Esophagus muscularis mucosa (tissue), 4 donors: ENCODE data around the gene RTN4IP1. TPM values are rescaled to one million over a fixed set of nuclear protein-coding genes. Genes with fewer than 3 reads are reported as not detected.

Experiments used
- DNase-seq: peaks from one replicate; pipeline ENCODE4 v3.0.0-alpha.2; 2017; ENCODE audit errors: extremely low spot score
- H3K27ac ChIP-seq, 4 donors: fragments of 200-600 bp; sonication (generic); replicated peaks in 1 of 4; 1 replicate in 3 of 4; 2 replicates in 1 of 4; pipeline ENCODE4 v1.5.1; 2016 to 2019; ENCODE audit warnings: mild to moderate bottlenecking in 1 of 4
- H3K27me3 ChIP-seq, 4 donors: fragments of 200-600 bp; sonication (generic); one replicate each; pipeline versions ENCODE4 v1.5.1 to v1.6.0; 2016 to 2019
- H3K36me3 ChIP-seq, 4 donors: fragments of 200-600 bp; sonication (generic); one replicate each; pipeline ENCODE4 v1.5.1; 2016 to 2019
- H3K4me1 ChIP-seq, 4 donors: fragments of 200-600 bp; sonication (generic); one replicate each; pipeline ENCODE4 v1.5.1; 2016 to 2019
- H3K4me3 ChIP-seq, 4 donors: fragments of 200-600 bp; sonication (generic); 1 replicate in 2 of 4; 2 replicates in 2 of 4; pipeline ENCODE4 v1.5.1; 2016 to 2019; ENCODE audit warnings: mild to moderate bottlenecking in 4 of 4, moderate library complexity in 1 of 4
- H3K9me3 ChIP-seq, 4 donors: fragments of 200-600 bp; sonication (generic); 1 replicate in 3 of 4; 2 replicates in 1 of 4; pipeline ENCODE4 v1.5.1; 2016 to 2019
- EP300 ChIP-seq: sonication (generic); formaldehyde crosslinking; IDR thresholded peaks from one replicate; pipeline ENCODE4 v1.6.1; 2017; ENCODE audit warnings: antibody characterized with exemption
- POLR2A ChIP-seq: fragments of 450-650 bp; IDR thresholded peaks from one replicate; pipeline ENCODE4 v1.6.1; 2017; ENCODE audit warnings: antibody characterized with exemption, moderate library complexity, mild to moderate bottlenecking, low read depth
- POLR2AphosphoS5 ChIP-seq, 2 donors: sonication (generic); formaldehyde crosslinking; IDR thresholded peaks; one replicate each; pipeline ENCODE4 v1.6.1; 2017; ENCODE audit warnings: antibody characterized with exemption in 2 of 2
- WGBS: methylation state at CpG from one replicate; pipeline ENCODE4 v1.1.5; 2018; 5-methylcytosine and 5-hydroxymethylcytosine counted together
- intact Hi-C: fragments of 100-400 bp; cut with DNase I; formaldehyde crosslinking; loops from one replicate; pipeline ENCODE4 v1.15.1; 2023
- total RNA-seq, 4 donors: library from RNA; depleted of rRNA; stranded (reverse); fragments of >200 nt; gene quantifications; one replicate each; pipeline versions ENCODE4 v1.1.0 to v1.2.1, GENCODE V29; 2016
- TF ChIP-seq, protein P1 (sequence below), 3 experiments: fragments of 200-600 bp in 2 of 3; fragments of 450-650 bp in 1 of 3; sonication (generic) in 2 of 3; IDR thresholded peaks; one replicate each; pipeline ENCODE4 v1.5.1; 2017 to 2019; ENCODE audit warnings: antibody characterized with exemption in 3 of 3, mild to moderate bottlenecking in 2 of 3, moderate library complexity in 1 of 3

The RTN4IP1 gene
- total RNA-seq, 4 donors from 2014 or later = 2.3 to 6.2 (median 4.9) TPM

DNA sequence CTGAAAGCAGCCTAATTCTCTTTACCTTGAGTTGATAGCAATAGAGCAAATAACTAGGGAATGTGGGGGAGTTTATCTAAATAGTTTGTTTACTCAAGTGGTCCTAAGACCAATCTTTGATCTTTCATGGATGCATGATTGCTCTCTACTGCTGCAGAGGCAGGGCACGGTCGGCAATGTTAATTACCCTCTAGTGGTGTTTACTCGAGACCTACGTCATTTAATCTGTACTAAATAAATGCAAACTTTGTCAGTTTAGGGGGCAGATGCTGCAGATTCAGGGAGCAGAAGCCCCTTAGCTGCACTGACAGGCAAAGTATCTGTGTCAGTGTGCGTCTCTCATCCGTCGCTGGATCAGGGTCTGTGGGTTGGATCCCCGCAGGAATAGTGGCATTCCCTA lies 6.9 kb downstream of the RTN4IP1 start:
- Histone ChIP-seq H3K4me1 (no peaks in the 10 kb centered on the region), H3K27me3 (no peaks in the 10 kb centered on the region), H3K27ac (no peak overlapping the region), H3K36me3 (peaks cover 0 to 11% (median 2%) of the 10 kb centered on the region in 4 donors), H3K4me3 (no peak overlapping the region), H3K9me3 (no peaks in the 10 kb centered on the region)
- intact Hi-C loops = no loop called here
- TF ChIP-seq POLR2A (no peak), EP300 (no peak), POLR2AphosphoS5 (IDR thresholded peaks at IDR 0.05) (no peak)
- TF ChIP-seq, protein P1, sequence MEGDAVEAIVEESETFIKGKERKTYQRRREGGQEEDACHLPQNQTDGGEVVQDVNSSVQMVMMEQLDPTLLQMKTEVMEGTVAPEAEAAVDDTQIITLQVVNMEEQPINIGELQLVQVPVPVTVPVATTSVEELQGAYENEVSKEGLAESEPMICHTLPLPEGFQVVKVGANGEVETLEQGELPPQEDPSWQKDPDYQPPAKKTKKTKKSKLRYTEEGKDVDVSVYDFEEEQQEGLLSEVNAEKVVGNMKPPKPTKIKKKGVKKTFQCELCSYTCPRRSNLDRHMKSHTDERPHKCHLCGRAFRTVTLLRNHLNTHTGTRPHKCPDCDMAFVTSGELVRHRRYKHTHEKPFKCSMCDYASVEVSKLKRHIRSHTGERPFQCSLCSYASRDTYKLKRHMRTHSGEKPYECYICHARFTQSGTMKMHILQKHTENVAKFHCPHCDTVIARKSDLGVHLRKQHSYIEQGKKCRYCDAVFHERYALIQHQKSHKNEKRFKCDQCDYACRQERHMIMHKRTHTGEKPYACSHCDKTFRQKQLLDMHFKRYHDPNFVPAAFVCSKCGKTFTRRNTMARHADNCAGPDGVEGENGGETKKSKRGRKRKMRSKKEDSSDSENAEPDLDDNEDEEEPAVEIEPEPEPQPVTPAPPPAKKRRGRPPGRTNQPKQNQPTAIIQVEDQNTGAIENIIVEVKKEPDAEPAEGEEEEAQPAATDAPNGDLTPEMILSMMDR (IDR thresholded peaks at IDR 0.05) = no peak
- 93% methylated on average over 8 of the region's 8 CpGs for WGBS
- DNase-seq = no peak

DNA sequence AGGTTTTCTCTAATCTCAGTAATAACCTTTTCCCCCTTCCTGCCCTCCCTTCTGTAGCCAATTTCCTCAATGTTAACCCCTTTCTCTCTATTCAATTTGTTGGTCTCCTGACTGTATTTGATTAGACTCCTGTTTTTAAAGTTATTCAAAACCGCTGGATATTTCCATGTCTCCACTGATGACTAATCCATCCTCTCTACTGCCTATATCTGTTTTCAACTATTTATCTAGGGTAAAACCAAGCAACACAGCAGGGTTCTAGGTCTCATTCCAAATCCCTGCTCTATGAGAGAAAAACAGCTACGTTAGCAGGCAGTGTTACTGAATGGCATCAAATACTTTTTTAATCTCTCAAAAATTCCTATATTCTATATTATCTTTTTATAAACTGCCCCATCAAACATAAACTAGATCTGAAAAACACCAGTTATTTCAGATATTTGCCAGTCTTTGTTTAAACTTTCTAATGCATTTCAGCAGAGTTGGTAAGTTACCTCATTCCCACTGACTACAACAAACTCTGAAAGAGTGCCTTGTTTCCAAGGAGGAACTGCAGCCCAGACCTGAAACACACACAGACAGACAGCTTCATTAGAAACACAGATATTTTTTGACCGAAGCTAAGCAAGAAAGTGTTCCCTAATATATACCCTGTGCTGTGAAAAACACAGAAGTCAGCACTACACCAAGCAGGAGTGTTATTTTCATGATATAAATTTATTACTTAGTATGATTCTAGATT lies 8.2 kb downstream of the RTN4IP1 start:
- intact Hi-C loops = no loop called here
- Histone ChIP-seq H3K27ac (no peak overlapping the region), H3K27me3 (no peaks in the 10 kb centered on the region), H3K9me3 (no peaks in the 10 kb centered on the region), H3K36me3 (peaks cover 0 to 18% (median 2%) of the 10 kb centered on the region in 4 donors), H3K4me1 (no peaks in the 10 kb centered on the region), H3K4me3 (no peak overlapping the region)
- no peak for TF ChIP-seq EP300
- TF ChIP-seq, protein P1 (IDR thresholded peaks at IDR 0.05) = no peak
- no peak for TF ChIP-seq POLR2AphosphoS5 (IDR thresholded peaks at IDR 0.05)
- no peak for TF ChIP-seq POLR2A
- DNase-seq = no peak
- WGBS = 91% methylated on average over 3 of the region's 3 CpGs

DNA sequence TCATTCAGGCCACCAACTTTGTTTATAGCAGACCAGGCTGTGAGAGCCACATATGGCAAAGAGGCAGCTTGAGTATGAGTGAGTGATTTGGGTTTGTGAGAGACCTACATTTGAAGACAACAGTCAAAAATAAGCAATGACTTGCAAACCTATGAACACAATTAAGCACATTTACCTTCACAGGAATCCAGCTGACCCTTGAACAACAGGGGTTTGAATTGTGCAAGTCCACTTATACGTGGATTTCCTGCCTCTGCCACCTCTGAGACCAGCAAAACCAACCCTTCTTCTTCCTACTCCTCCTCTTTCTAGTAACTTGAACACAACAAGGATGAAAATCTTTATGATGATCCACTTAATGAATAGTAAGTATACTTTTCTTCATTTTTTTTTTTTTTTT lies 10.1 kb downstream of the RTN4IP1 start:
- Histone ChIP-seq H3K9me3 (no peaks in the 10 kb centered on the region), H3K27me3 (no peaks in the 10 kb centered on the region), H3K27ac (no peak overlapping the region), H3K36me3 (peaks cover 0 to 31% (median 3%) of the 10 kb centered on the region in 4 donors), H3K4me3 (no peak overlapping the region), H3K4me1 (no peaks in the 10 kb centered on the region)
- WGBS = 82% methylated on average over 1 of the region's 1 CpG
- intact Hi-C loops = no loop called here
- TF ChIP-seq POLR2AphosphoS5 (IDR thresholded peaks at IDR 0.05) (no peak), POLR2A (no peak), EP300 (no peak)
- TF ChIP-seq, protein P1 (IDR thresholded peaks at IDR 0.05) = no peak
- no peak for DNase-seq

DNA sequence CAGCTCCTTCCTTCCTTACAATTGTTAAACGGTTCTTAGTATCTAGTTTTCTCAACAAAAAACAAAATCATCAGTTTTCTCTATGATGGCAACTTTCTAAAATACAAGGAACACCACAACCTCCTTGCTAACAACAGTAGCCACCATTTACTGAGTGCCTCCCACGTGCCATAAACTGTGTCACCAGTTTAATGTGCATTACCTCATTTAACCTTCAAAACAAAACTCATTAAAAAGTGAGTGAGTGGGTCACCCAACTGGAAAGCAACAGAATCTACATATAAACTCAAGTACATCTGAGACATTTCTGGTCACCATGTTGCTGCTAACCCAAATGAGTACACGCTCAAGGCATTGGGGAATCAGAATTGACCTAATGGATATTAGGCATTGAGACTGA lies 11.0 kb downstream of the RTN4IP1 start:
- TF ChIP-seq, protein P1 (IDR thresholded peaks at IDR 0.05) = no peak
- TF ChIP-seq POLR2AphosphoS5 (IDR thresholded peaks at IDR 0.05) (no peak), POLR2A (no peak), EP300 (no peak)
- DNase-seq = no peak
- H3K27me3 ChIP-seq = no peaks in the 10 kb centered on the region
- no peak overlapping the region for H3K27ac ChIP-seq
- no peaks in the 10 kb centered on the region for H3K4me1 ChIP-seq
- H3K4me3 ChIP-seq = no peak overlapping the region
- intact Hi-C loops = no loop called here
- WGBS = 73% methylated on average over 3 of the region's 3 CpGs
- H3K36me3 ChIP-seq = peaks cover 0 to 32% (median 4%) of the 10 kb centered on the region in 4 donors
- H3K9me3 ChIP-seq = no peaks in the 10 kb centered on the region

DNA sequence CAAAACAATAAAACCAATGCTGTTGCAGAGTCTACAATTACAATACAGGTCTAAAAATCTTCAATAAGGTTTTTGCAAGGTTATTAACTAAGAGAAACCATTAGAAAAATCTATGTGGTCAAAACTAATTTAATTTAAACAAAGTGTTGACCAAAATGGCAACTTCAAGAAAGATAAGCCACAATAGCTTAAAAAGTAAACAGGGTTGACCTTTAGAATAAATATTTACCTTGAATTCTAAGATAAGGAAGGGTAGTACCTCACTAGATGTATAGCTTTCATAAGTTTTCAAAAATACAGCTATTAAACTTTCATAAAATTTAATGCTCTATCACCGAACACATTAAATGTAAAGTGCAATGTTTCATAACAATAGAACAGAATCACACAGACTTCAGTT lies 11.4 kb downstream of the RTN4IP1 start:
- no peak for DNase-seq
- intact Hi-C loops = no loop called here
- Histone ChIP-seq H3K9me3 (no peaks in the 10 kb centered on the region), H3K4me1 (no peaks in the 10 kb centered on the region), H3K27ac (no peak overlapping the region), H3K27me3 (no peaks in the 10 kb centered on the region), H3K4me3 (no peak overlapping the region), H3K36me3 (peaks cover 0 to 32% (median 6%) of the 10 kb centered on the region in 4 donors)
- TF ChIP-seq, protein P1 (IDR thresholded peaks at IDR 0.05) = no peak
- TF ChIP-seq POLR2A = no peak
- TF ChIP-seq POLR2AphosphoS5 (IDR thresholded peaks at IDR 0.05) = no peak
- no peak for TF ChIP-seq EP300
- 89% methylated on average over 1 of the region's 1 CpG for WGBS
